Measurements from ENCODE around the gene YPEL2. TPM values are rescaled to one million over a fixed set of nuclear protein-coding genes. Genes with fewer than 3 reads are reported as not detected.

The YPEL2 gene
- total RNA-seq, 2 experiments from 2014 or later = 4.3 to 4.4 TPM

DNA sequence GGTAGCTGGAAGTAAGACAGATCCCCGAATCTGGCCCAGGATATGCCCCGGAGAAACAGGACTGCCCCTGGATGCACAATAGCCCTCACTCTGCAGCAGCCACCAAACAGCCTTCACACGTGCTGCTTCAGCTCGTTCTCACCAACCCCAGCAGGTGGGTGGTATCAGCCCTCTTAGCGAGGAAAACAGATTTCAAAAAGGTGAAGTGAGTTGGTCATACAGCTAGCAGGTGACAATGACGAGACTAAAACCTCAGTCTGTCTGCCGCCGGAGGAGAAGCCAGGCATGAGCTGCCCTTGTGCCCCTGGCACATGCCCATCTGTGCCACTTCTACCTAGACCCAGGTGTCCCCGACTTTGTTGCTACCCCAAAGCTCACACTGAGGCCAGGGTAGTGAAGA is 92.4 kb downstream of the YPEL2 start:
- CTCF ChIA-PET = interaction anchor here (1.1 to 6.2 kb wide), 3 partner anchors 94 to 113 kb away, joined by 3 to 38 read pairs (median 4); no protein-coding TSS in a partner anchor
- Mint-ChIP-seq H3K27ac (no peak overlapping the region), H3K4me1 (ENCODE audit: low read depth) (peaks cover 12% of the 10 kb centered on the region), H3K9me3 (no peaks in the 10 kb centered on the region), H3K27me3 (ENCODE audit: low read depth) (no peaks in the 10 kb centered on the region), H3K36me3 (ENCODE audit: low read depth) (no peaks in the 10 kb centered on the region), H3K4me3 (no peak overlapping the region)
- DNase-seq = no peak
- intact Hi-C loops (cut with micrococcal nuclease) = no loop called here

DNA sequence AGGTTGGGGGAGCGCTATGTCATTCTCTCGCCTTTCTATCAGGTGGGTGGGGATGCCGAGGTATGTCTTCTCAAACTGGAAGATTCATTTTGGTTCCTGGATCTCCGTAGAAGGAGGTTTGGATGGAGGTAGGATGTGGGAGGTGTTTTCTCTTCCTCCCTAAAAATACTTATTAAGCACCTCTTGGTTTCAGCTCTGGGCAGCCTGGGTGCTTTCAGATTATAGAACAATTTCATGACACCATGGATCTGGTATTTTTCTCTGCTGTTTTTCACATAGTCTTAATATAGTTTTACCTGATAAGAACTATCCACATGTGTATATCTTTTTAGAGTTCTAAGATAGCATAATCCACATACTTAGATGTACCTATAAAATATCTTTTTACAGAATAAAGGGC is 92.9 kb downstream of the YPEL2 start:
- no peaks in the 10 kb centered on the region for H3K36me3 Mint-ChIP-seq (ENCODE audit: low read depth)
- CTCF ChIA-PET = interaction anchor here (0.8 to 6.2 kb wide), 3 partner anchors 11 to 113 kb away, joined by 5 to 38 read pairs (median 32); no protein-coding TSS in a partner anchor

DNA sequence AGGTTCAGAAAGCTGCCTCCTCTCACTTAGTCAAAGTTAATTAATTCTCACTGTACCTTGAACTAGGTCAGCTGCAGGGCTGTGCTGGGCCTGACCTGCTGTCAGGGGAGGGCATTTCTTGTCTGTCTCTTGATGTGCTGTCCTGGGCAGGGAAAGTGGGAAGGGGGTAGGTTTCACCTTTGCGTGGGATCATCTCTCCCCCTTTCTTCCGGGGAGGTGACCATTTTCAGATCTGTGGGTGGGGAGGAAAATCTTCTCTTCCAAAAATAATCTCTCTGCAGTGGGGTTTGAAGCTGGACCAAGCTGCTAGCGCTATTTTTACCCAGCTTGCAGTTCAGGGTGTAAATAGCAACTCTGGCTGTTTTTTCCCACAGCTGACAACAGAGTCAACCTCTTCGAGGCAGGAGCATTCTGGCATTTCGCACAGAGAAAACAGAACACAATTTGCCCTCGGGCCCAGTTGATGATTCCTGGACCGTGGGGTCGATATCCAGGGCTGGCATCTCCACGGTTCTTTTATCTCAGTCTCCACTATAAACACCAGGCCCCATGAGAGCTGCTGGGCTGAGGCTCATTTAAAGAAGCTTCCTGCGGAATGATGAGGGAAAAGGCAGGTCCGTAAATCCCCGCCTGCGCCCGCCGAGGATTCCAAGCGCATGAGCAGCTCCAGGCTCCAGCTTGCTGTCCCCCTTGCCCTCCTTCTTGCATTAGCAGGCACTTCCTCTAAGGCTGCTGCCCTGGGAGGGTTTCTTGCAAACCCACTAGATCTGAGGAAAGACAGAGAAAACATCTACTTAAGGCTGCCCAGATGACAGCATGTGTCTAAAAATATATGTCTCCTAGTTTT is 93.9 kb downstream of the YPEL2 start:
- CTCF ChIA-PET = interaction anchor here (0.8 to 6.2 kb wide), 5 partner anchors 11 to 114 kb away, joined by 3 to 38 read pairs (median 5); no protein-coding TSS in a partner anchor
- no peaks in the 10 kb centered on the region for H3K27me3 Mint-ChIP-seq (ENCODE audit: low read depth)
- H3K36me3 Mint-ChIP-seq (ENCODE audit: low read depth) = no peaks in the 10 kb centered on the region
- peaks cover 12% of the 10 kb centered on the region for H3K4me1 Mint-ChIP-seq (ENCODE audit: low read depth)
- no peak overlapping the region for H3K27ac Mint-ChIP-seq
- DNase-seq = no peak
- H3K4me3 Mint-ChIP-seq = no peak overlapping the region
- H3K9me3 Mint-ChIP-seq = no peaks in the 10 kb centered on the region
- intact Hi-C loops (cut with micrococcal nuclease) = no loop called here

More for the DNA sequence above, 92.9 kb downstream of the YPEL2 start:
- H3K27ac Mint-ChIP-seq = no peak overlapping the region
- intact Hi-C loops (cut with micrococcal nuclease) = no loop called here
- no peak for DNase-seq
- no peaks in the 10 kb centered on the region for H3K9me3 Mint-ChIP-seq
- no peak overlapping the region for H3K4me3 Mint-ChIP-seq
- peaks cover 12% of the 10 kb centered on the region for H3K4me1 Mint-ChIP-seq (ENCODE audit: low read depth)
- no peaks in the 10 kb centered on the region for H3K27me3 Mint-ChIP-seq (ENCODE audit: low read depth)

DNA sequence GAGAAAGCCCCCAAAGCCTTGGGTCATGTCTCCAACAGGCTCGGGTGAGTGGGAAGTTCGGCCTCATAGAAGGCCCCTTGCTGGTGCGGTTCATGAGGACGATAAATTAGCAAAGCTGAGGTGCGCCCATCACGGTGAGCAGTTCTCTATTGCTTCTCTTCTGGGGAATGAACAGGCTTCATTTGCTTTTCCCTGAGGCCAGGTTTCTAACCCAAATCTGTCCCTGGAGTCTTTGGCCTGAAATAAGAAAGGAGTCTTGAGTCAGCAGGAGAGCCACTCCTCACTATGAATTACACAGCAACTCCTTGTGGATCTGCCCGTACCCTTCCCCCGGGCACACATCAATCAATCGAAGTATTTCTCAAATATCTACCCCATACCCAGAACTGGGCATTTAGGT is 94.6 kb downstream of the YPEL2 start:
- no peak for DNase-seq
- no peaks in the 10 kb centered on the region for H3K9me3 Mint-ChIP-seq
- no peak overlapping the region for H3K4me3 Mint-ChIP-seq
- intact Hi-C loops (cut with micrococcal nuclease) = loop anchor here (2.0 kb wide), 1 partner anchor 63 kb away; no protein-coding TSS in a partner anchor
- H3K36me3 Mint-ChIP-seq (ENCODE audit: low read depth) = no peaks in the 10 kb centered on the region
- CTCF ChIA-PET = interaction anchor here (1.2 to 6.2 kb wide), 5 partner anchors 13 to 115 kb away, joined by 3 to 38 read pairs (median 14); no protein-coding TSS in a partner anchor
- no peak overlapping the region for H3K27ac Mint-ChIP-seq
- H3K27me3 Mint-ChIP-seq (ENCODE audit: low read depth) = no peaks in the 10 kb centered on the region
- peaks cover 12% of the 10 kb centered on the region for H3K4me1 Mint-ChIP-seq (ENCODE audit: low read depth)

DNA sequence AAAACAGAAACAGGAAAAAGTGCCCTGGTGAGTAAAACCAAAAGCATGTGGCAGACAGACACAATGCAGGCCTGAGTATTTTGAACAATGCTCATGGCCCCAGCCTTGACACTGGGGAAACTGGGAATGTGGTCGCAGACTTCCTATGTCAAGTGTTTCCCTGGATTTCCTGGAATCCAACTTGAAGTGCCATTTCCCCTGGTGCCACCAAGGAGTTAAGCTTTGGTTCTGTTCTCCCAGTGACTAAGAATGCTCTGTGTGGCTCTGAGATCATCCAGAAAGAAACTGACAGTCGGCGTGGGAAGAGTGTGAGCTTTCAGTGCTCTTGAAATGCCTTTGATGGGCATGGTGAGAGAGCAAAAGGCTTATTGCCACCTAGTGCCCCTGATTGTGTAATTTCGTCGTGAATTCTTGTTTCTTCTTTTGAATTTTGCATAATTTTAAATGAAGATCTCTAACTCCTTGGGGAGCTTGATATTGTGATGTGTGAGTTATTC is 96.0 kb downstream of the YPEL2 start:
- Mint-ChIP-seq H3K4me3 (no peak overlapping the region), H3K9me3 (peaks cover under 1% of the 10 kb centered on the region), H3K4me1 (ENCODE audit: low read depth) (peaks cover 15% of the 10 kb centered on the region), H3K27me3 (ENCODE audit: low read depth) (no peaks in the 10 kb centered on the region), H3K27ac (no peak overlapping the region), H3K36me3 (ENCODE audit: low read depth) (no peaks in the 10 kb centered on the region)
- intact Hi-C loops (cut with micrococcal nuclease) = loop anchor here (1.0 to 2.0 kb wide), 3 partner anchors 65 to 116 kb away; no protein-coding TSS in a partner anchor
- peak; percentile 83 for DNase-seq
- CTCF ChIA-PET = interaction anchor here (0.7 to 6.2 kb wide), 16 partner anchors 10 to 116 kb away, joined by 3 to 38 read pairs (median 7); no protein-coding TSS in a partner anchor

DNA sequence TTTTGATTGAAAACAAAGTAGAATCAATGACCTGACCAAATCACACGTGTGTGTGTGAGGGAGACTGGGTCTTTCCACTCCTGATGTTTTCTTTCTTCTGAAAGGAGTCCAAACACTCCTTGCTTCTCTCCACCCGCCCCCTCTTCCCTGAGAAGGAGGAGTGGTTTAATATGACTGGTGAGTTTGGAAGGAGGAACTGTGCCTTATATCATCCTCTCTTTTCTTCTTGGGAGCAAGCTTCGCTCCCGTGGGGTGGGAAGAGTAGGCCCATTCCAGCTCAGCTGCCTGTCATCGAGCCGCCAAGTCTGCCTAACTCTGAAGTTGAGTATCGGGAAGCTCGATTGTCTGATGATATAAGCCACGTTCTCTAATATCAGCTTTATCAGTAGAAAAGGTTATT is 96.5 kb downstream of the YPEL2 start:
- no peak overlapping the region for H3K4me3 Mint-ChIP-seq
- CTCF ChIA-PET = interaction anchor here (0.7 to 6.2 kb wide), 15 partner anchors 10 to 117 kb away, joined by 3 to 38 read pairs (median 7); no protein-coding TSS in a partner anchor
- H3K9me3 Mint-ChIP-seq = peaks cover 4% of the 10 kb centered on the region
- no peaks in the 10 kb centered on the region for H3K27me3 Mint-ChIP-seq (ENCODE audit: low read depth)
- H3K4me1 Mint-ChIP-seq (ENCODE audit: low read depth) = peaks cover 15% of the 10 kb centered on the region
- intact Hi-C loops (cut with micrococcal nuclease) = loop anchor here (1.0 to 2.0 kb wide), 3 partner anchors 65 to 117 kb away; no protein-coding TSS in a partner anchor
- H3K36me3 Mint-ChIP-seq (ENCODE audit: low read depth) = no peaks in the 10 kb centered on the region
- H3K27ac Mint-ChIP-seq = no peak overlapping the region
- no peak for DNase-seq

DNA sequence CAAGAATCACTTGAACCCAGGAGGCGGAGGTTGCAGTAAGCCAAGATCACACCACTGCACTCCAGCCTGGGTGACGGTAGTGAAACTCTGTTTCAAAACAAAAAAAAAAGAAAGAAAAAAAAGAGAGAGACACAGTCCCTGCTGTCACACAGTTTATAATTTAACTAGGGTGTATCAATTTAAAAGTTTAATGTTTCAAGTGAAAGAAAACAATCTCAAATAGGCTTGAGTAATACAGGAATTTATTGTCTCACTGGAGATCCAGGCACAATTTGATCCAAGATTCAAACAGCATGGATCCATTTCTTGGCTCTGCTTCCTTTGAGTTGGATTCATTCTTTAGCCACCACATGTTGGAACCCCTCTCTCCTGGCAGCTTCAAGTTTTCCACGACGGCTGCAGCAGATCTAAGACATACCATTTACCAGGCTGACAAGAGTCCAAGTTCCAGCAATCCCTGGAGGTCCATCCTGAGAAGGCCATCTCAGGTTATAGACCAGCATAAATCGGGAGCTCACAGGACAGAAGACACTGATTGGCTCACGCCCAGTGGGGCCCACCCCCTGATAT is 97.5 kb downstream of the YPEL2 start:
- H3K27me3 Mint-ChIP-seq (ENCODE audit: low read depth) = no peaks in the 10 kb centered on the region
- H3K4me3 Mint-ChIP-seq = no peak overlapping the region
- CTCF ChIA-PET = interaction anchor here (1.3 to 6.2 kb wide), 6 partner anchors 9 to 118 kb away, joined by 3 to 38 read pairs (median 16); no protein-coding TSS in a partner anchor
- no peak overlapping the region for H3K27ac Mint-ChIP-seq
- DNase-seq = no peak
- peaks cover 15% of the 10 kb centered on the region for H3K4me1 Mint-ChIP-seq (ENCODE audit: low read depth)
- H3K36me3 Mint-ChIP-seq (ENCODE audit: low read depth) = no peaks in the 10 kb centered on the region
- intact Hi-C loops (cut with micrococcal nuclease) = no loop called here
- H3K9me3 Mint-ChIP-seq = peaks cover 4% of the 10 kb centered on the region

DNA sequence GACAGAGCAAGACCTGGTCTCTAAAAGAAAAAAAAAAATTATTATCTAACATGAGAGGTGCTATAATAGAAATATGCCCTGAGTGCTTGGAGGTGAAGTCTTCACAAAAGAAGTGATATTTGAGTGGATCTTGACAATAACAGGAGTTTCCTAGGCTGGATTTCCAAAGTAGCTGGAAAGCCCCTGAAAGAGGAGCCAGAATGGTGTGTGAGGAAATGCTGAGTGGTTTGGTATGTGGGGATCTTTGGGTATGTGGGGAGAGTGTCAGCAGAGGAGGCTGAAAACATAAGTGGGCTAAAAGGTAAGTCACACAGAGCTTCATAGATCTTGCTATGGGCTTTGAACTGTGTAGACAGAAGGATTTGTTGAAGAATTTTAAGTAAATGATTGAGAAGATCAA is 100.1 kb downstream of the YPEL2 start:
- Mint-ChIP-seq H3K27me3 (ENCODE audit: low read depth) (no peaks in the 10 kb centered on the region), H3K4me1 (ENCODE audit: low read depth) (peaks cover 31% of the 10 kb centered on the region), H3K4me3 (no peak overlapping the region), H3K36me3 (ENCODE audit: low read depth) (no peaks in the 10 kb centered on the region), H3K9me3 (peaks cover 4% of the 10 kb centered on the region), H3K27ac (no peak overlapping the region)
- intact Hi-C loops (cut with micrococcal nuclease) = no loop called here
- CTCF ChIA-PET = interaction anchor here (0.7 to 2.8 kb wide), 5 partner anchors 10 to 120 kb away, joined by 3 to 11 read pairs (median 3); no protein-coding TSS in a partner anchor
- no peak for DNase-seq

DNA sequence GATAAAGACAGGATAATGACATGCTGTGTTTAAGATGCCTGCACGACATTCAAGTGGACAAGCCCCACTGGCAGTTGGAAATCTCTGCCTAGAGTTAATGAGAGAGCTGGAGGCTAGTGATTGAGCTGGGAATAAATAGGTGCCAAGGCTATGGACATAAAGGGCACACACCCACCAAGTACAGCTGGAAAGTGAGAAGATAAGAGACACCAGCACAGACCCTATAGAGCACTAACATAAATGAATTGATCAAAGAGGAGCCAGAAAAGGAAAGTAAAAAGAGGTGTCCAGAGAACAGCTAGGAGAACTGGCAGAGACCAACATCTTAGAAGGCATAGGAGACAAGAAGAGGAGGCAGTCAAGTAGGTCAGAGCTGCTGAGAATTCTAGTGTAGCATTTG is 101.2 kb downstream of the YPEL2 start:
- Mint-ChIP-seq H3K27ac (no peak overlapping the region), H3K36me3 (ENCODE audit: low read depth) (no peaks in the 10 kb centered on the region), H3K27me3 (ENCODE audit: low read depth) (no peaks in the 10 kb centered on the region), H3K9me3 (peaks cover 4% of the 10 kb centered on the region), H3K4me1 (ENCODE audit: low read depth) (peaks cover 25% of the 10 kb centered on the region), H3K4me3 (no peak overlapping the region)
- CTCF ChIA-PET = interaction anchor here (0.6 to 2.8 kb wide), 7 partner anchors 9 to 940 kb away, joined by 3 to 11 read pairs (median 3); no protein-coding TSS in a partner anchor
- DNase-seq = no peak
- intact Hi-C loops (cut with micrococcal nuclease) = no loop called here

DNA sequence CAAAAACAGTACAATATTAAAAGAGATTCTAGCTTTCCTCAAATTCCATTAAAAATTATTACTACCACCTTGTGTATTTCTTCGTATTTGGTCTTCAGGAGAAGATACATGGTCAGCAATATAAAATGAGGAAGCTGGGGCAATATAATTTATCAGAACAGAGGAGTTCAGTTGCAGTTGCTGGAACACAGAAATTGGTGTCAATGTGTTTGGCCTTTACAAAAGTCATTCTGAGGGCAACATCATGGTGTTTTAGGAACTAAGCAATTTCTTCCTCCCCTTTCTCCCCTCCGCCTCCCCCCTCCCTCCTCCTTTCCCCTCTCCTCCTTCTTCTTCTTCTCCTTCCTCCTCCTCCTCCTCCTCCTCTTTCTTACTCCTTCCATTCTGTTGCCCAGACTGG is 102.1 kb downstream of the YPEL2 start:
- Mint-ChIP-seq H3K27me3 (ENCODE audit: low read depth) (no peaks in the 10 kb centered on the region), H3K4me1 (ENCODE audit: low read depth) (peaks cover 27% of the 10 kb centered on the region), H3K36me3 (ENCODE audit: low read depth) (no peaks in the 10 kb centered on the region), H3K4me3 (no peak overlapping the region), H3K27ac (no peak overlapping the region), H3K9me3 (peaks cover 4% of the 10 kb centered on the region)
- intact Hi-C loops (cut with micrococcal nuclease) = no loop called here
- no peak for DNase-seq
- CTCF ChIA-PET = interaction anchor here (0.5 to 2.8 kb wide), 2 partner anchors 8 to 115 kb away, joined by 4 to 11 read pairs; no protein-coding TSS in a partner anchor

DNA sequence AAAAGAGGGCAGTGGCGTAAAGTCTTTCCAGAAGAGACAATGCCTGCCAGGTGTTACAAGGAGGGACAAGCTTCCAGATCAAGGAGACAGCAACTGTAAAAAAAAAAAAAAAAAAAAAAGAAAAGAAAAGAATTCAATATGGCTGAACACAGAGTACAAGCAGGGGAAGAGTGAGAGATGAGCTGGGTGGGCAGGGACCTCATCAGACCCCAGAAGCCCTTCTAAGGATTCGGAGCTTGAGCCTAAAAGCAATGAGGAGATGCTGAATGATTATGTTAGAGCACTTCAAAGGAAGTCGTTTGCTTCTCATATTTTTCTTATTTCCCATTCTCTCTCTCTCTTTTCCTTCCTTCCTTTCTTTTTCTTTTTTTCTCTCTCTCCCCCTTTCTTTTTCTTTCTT is 103.0 kb downstream of the YPEL2 start:
- Mint-ChIP-seq H3K9me3 (peaks cover 4% of the 10 kb centered on the region), H3K4me3 (no peak overlapping the region), H3K4me1 (ENCODE audit: low read depth) (peaks cover 29% of the 10 kb centered on the region), H3K27ac (no peak overlapping the region), H3K36me3 (ENCODE audit: low read depth) (no peaks in the 10 kb centered on the region), H3K27me3 (ENCODE audit: low read depth) (no peaks in the 10 kb centered on the region)
- CTCF ChIA-PET = interaction anchor here (0.6 kb wide), 1 partner anchor 211 kb away, joined by 4 read pairs; no protein-coding TSS in a partner anchor
- DNase-seq = no peak
- intact Hi-C loops (cut with micrococcal nuclease) = no loop called here

DNA sequence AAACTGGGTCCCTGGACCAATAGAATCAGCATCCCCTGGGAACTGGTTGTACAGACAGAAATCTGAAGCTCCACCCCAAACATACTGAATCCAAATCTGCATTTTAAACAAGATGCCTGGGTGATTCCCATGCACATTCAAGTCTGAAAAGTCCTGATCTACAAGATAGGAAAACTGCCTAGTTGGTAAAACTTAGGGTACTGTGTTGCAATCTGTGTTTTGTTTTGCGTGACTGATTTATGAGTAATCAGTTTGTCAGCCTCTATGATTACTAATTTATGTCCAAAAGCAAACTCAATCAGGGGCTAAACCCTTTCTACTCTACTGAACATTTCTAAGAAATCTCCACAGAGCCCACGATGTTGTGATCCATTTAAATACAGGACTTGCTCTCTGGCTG is 103.8 kb downstream of the YPEL2 start:
- H3K27ac Mint-ChIP-seq = peak overlapping the region; percentile 57
- H3K4me3 Mint-ChIP-seq = no peak overlapping the region
- CTCF ChIA-PET = interaction anchor here (1.1 to 5.4 kb wide), 2 partner anchors 11 to 105 kb away, joined by 5 to 39 read pairs; no protein-coding TSS in a partner anchor

More for the DNA sequence above, 103.8 kb downstream of the YPEL2 start:
- Mint-ChIP-seq H3K36me3 (ENCODE audit: low read depth) (no peaks in the 10 kb centered on the region), H3K4me1 (ENCODE audit: low read depth) (peaks cover 37% of the 10 kb centered on the region), H3K9me3 (peaks cover 4% of the 10 kb centered on the region), H3K27me3 (ENCODE audit: low read depth) (no peaks in the 10 kb centered on the region)
- intact Hi-C loops (cut with micrococcal nuclease) = loop anchor here (1.0 kb wide), 2 partner anchors 73 to 917 kb away; no protein-coding TSS in a partner anchor
- no peak for DNase-seq

Measured in activated naive CD4-positive, alpha-beta T cell treated with anti-CD3 and anti-CD28 coated beads for 36 hours (primary cell).